ENCODE results near the gene SND1.
A peak's percentile ranks its signal among the peaks of the same experiment; 100 is the strongest.
"Not testable (repeated sequence)": the region's sequence is repeated elsewhere in the genome, so short reads cannot be mapped to it uniquely, and the experiment has no call there.

The SND1 gene

GRCh38 chr7:128082431-128082830 lies 430.4 kb downstream of the SND1 start:
- no peak for DNase-seq

- no peak for DNase-seq
Observed at GRCh38 chr7:128084896-128085608, 433.1 kb downstream of the SND1 start.

- no peak for DNase-seq
Observed at GRCh38 chr7:128090492-128090891, 438.5 kb downstream of the SND1 start.

GRCh38 chr7:128091106-128091505 lies 439.1 kb downstream of the SND1 start:
- no peak for DNase-seq

GRCh38 chr7:128092221-128092620 lies 440.2 kb downstream of the SND1 start:
- DNase-seq: no peak

GRCh38 chr7:128093614-128094570 lies 441.9 kb downstream of the SND1 start:
- peak; percentile 51 for DNase-seq

- DNase-seq: no peak
Observed at GRCh38 chr7:128094686-128095085, 442.7 kb downstream of the SND1 start.

GRCh38 chr7:128097211-128097731 lies 445.3 kb downstream of the SND1 start:
- no peak for DNase-seq

- DNase-seq: no peak
Observed at GRCh38 chr7:128098629-128099028, 446.6 kb downstream of the SND1 start.

- no peak for DNase-seq
Observed at GRCh38 chr7:128099204-128099671, 447.2 kb downstream of the SND1 start.

- no peak for DNase-seq
Observed at GRCh38 chr7:128100225-128100948, 448.4 kb downstream of the SND1 start.

GRCh38 chr7:128100949-128101713 lies 449.1 kb downstream of the SND1 start:
- DNase-seq: no peak

GRCh38 chr7:128102490-128103291 lies 450.7 kb downstream of the SND1 start:
- no peak for DNase-seq

- DNase-seq: no peak
Observed at GRCh38 chr7:128103498-128104107, 451.6 kb downstream of the SND1 start.

- DNase-seq: peak; percentile 17
Observed at GRCh38 chr7:128104108-128104742, 452.2 kb downstream of the SND1 start.

- no peak for DNase-seq
Observed at GRCh38 chr7:128105228-128106022, 453.4 kb downstream of the SND1 start.

GRCh38 chr7:128106821-128107220 lies 454.8 kb downstream of the SND1 start:
- DNase-seq: no peak

- DNase-seq: not testable (repeated sequence)
Observed at GRCh38 chr7:128107516-128107915, 455.5 kb downstream of the SND1 start.

GRCh38 chr7:128108129-128108528 lies 456.1 kb downstream of the SND1 start:
- no peak for DNase-seq

Measured in NCI-H1092 (cell line).